Activated T-cell treated with anti-CD3 and anti-CD28 coated beads, Interleukin-2, amount 50 U/mL, for 72 hours (primary cell): ENCODE measurements around the gene TPST2. TPM values are rescaled to one million over a fixed set of nuclear protein-coding genes. Genes with fewer than 3 reads are reported as not detected.

Experiments
- ATAC-seq, 2 donors: fragments of 150-1000 bp; cut with Tn5 transposase; replicated peaks in 1 of 2; 2 replicates each; pipeline ENCODE4 v1.10.0; 2021; ENCODE audit warnings: moderate library complexity in 2 of 2, mild to moderate bottlenecking in 1 of 2
- DNase-seq, 2 donors: peaks; one replicate each; pipeline ENCODE4 v3.0.0; 2021 to 2022; ENCODE audit warnings: mixed read lengths in 1 of 2
- H3K27ac Mint-ChIP-seq: one replicate; pipeline ENCODE4 v1.8.0; 2022; ENCODE audit warnings: mild to moderate bottlenecking, moderate library complexity, mixed read lengths
- H3K27me3 Mint-ChIP-seq: one replicate; pipeline ENCODE4 v1.8.0; 2022; ENCODE audit warnings: low read depth, mixed read lengths
- H3K36me3 Mint-ChIP-seq, 2 donors: one replicate each; pipeline ENCODE4 v1.8.0; 2022; ENCODE audit warnings: mixed read lengths in 2 of 2, mild to moderate bottlenecking in 1 of 2; ENCODE audit not compliant: insufficient read depth in 2 of 2
- H3K4me1 Mint-ChIP-seq: one replicate; pipeline ENCODE4 v1.8.0; 2022; ENCODE audit warnings: low read depth, mixed read lengths
- H3K4me3 Mint-ChIP-seq, 2 donors: one replicate each; pipeline ENCODE4 v1.8.0; 2022; ENCODE audit warnings: mild to moderate bottlenecking in 2 of 2, mixed read lengths in 2 of 2, moderate library complexity in 2 of 2
- H3K9me3 Mint-ChIP-seq, 2 donors: one replicate each; pipeline ENCODE4 v1.8.0; 2022; ENCODE audit warnings: mixed read lengths in 2 of 2
- total RNA-seq, 2 donors: library from RNA; stranded (reverse); gene quantifications; one replicate each; pipeline ENCODE4 v1.2.3, GENCODE V29; 2022

The TPST2 gene
- total RNA-seq, 2 donors from 2014 or later = 19.0 to 23.2 TPM

GRCh38 chr22:26567610-26568009 lies 22.3 kb downstream of the TPST2 start:
- ATAC-seq = no peak
- H3K4me1 Mint-ChIP-seq = peaks cover 24% of the 10 kb centered on the region
- no peak overlapping the region for H3K4me3 Mint-ChIP-seq
- no peaks in the 10 kb centered on the region for H3K9me3 Mint-ChIP-seq
- peak overlapping the region; percentile 22 for H3K27ac Mint-ChIP-seq
- no peaks in the 10 kb centered on the region for H3K27me3 Mint-ChIP-seq
- DNase-seq = no peak
- peaks cover 0 to under 1% of the 10 kb centered on the region in 2 donors for H3K36me3 Mint-ChIP-seq

GRCh38 chr22:26566994-26567393 lies 22.9 kb downstream of the TPST2 start:
- peaks cover 24% of the 10 kb centered on the region for H3K4me1 Mint-ChIP-seq
- no peak for DNase-seq
- no peaks in the 10 kb centered on the region for H3K27me3 Mint-ChIP-seq
- H3K4me3 Mint-ChIP-seq = no peak overlapping the region
- ATAC-seq = no peak
- no peaks in the 10 kb centered on the region for H3K9me3 Mint-ChIP-seq
- no peaks in the 10 kb centered on the region for H3K36me3 Mint-ChIP-seq
- H3K27ac Mint-ChIP-seq = no peak overlapping the region

DNA sequence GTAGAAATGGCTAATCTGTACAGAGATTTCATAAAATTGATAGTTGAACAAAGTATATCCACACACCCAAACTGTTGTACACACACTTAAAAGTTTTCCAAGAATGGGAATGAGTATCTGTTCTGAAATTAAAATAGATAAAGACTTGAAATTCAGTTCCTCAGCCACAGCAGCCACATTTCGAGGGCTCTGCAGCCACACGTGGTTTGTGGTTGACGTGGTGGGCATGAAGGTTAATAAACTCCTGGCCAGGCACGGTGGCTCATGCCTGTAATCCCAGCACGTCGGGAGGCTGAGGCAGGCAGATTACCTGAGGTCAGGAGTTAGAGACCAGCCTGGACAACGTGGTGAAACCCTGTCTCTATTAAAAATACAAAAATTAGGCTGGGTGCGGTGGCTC lies 24.0 kb downstream of the TPST2 start:
- Mint-ChIP-seq H3K27me3 (no peaks in the 10 kb centered on the region), H3K36me3 (no peaks in the 10 kb centered on the region), H3K4me3 (no peak overlapping the region), H3K27ac (no peak overlapping the region), H3K4me1 (peaks cover 24% of the 10 kb centered on the region), H3K9me3 (no peaks in the 10 kb centered on the region)
- no peak for ATAC-seq
- no peak for DNase-seq

DNA sequence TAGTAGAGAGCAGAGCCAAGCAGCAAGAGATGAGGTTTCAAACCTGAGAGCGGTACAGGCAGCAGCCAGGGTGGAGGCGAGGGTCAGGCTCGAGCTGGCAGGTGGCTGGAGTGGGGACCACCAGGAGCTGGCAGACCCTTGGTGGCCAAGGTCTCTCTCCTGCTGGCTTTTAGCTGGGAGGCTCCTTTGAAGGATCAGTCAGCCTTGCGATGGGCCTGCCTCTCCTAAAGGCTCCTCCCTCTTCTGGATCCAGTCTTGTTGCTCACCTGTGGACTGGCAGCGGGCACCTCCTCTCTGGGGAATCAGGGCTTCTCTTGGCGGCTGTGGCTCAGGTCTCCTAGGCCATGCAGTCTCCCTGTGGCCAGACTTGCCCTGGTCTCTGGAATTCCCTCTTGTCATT lies 24.8 kb downstream of the TPST2 start:
- no peaks in the 10 kb centered on the region for H3K9me3 Mint-ChIP-seq
- no peak overlapping the region for H3K27ac Mint-ChIP-seq
- DNase-seq (no peak), ATAC-seq (no peak)
- H3K36me3 Mint-ChIP-seq = no peaks in the 10 kb centered on the region
- H3K4me3 Mint-ChIP-seq = no peak overlapping the region
- no peaks in the 10 kb centered on the region for H3K27me3 Mint-ChIP-seq
- H3K4me1 Mint-ChIP-seq = peaks cover 24% of the 10 kb centered on the region

- Mint-ChIP-seq H3K36me3 (no peaks in the 10 kb centered on the region), H3K27ac (no peak overlapping the region), H3K4me3 (no peak overlapping the region), H3K4me1 (peaks cover 24% of the 10 kb centered on the region), H3K27me3 (no peaks in the 10 kb centered on the region), H3K9me3 (no peaks in the 10 kb centered on the region)
- DNase-seq = no peak
- ATAC-seq = no peak
These were observed 25.3 kb downstream of the TPST2 start for GRCh38 chr22:26564672-26565071.

DNA sequence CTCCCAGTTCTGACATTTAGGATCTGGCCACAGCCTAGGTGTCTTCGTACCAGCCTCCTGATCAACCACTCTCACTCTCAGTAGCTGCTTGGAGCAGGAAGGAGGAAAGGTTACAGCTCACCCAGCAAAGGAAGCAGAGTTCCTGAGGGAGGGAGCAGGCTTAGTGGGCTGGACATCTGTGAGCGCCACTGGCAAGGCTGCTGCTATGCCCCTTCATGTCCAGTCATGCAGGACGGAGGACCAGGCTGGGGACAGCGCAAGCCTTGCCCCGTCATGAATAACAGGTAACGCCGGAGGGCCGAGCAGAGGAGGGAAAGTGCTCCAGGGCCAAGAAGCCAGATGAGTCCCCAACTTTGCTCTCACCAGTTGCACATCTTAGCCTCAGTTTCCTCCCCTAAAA lies 25.8 kb downstream of the TPST2 start:
- DNase-seq (no peak), ATAC-seq (no peak)
- no peaks in the 10 kb centered on the region for H3K27me3 Mint-ChIP-seq
- H3K4me3 Mint-ChIP-seq = no peak overlapping the region
- peaks cover 24% of the 10 kb centered on the region for H3K4me1 Mint-ChIP-seq
- no peaks in the 10 kb centered on the region for H3K36me3 Mint-ChIP-seq
- no peaks in the 10 kb centered on the region for H3K9me3 Mint-ChIP-seq
- H3K27ac Mint-ChIP-seq = no peak overlapping the region

GRCh38 chr22:26563022-26563421 lies 26.9 kb downstream of the TPST2 start:
- H3K4me1 Mint-ChIP-seq = peaks cover 15% of the 10 kb centered on the region
- ATAC-seq = no peak
- no peaks in the 10 kb centered on the region for H3K9me3 Mint-ChIP-seq

GRCh38 chr22:26561756-26562417 lies 28.0 kb downstream of the TPST2 start:
- DNase-seq (no peak), ATAC-seq (no peak)
- H3K27me3 Mint-ChIP-seq = no peaks in the 10 kb centered on the region
- H3K27ac Mint-ChIP-seq = no peak overlapping the region
- no peak overlapping the region for H3K4me3 Mint-ChIP-seq
- no peaks in the 10 kb centered on the region for H3K36me3 Mint-ChIP-seq
- H3K9me3 Mint-ChIP-seq = no peaks in the 10 kb centered on the region
- peaks cover 8% of the 10 kb centered on the region for H3K4me1 Mint-ChIP-seq

More at GRCh38 chr22:26563022-26563421, 26.9 kb downstream of the TPST2 start:
- H3K4me3 Mint-ChIP-seq = no peak overlapping the region
- DNase-seq = no peak
- H3K27me3 Mint-ChIP-seq = no peaks in the 10 kb centered on the region
- H3K36me3 Mint-ChIP-seq = no peaks in the 10 kb centered on the region
- H3K27ac Mint-ChIP-seq = no peak overlapping the region

- no peaks in the 10 kb centered on the region for H3K27me3 Mint-ChIP-seq
- ATAC-seq (no peak), DNase-seq (no peak)
- H3K4me1 Mint-ChIP-seq = no peaks in the 10 kb centered on the region
- H3K27ac Mint-ChIP-seq = no peak overlapping the region
- H3K9me3 Mint-ChIP-seq = no peaks in the 10 kb centered on the region
- no peak overlapping the region for H3K4me3 Mint-ChIP-seq
- H3K36me3 Mint-ChIP-seq = no peaks in the 10 kb centered on the region
These were observed 29.9 kb downstream of the TPST2 start for GRCh38 chr22:26559961-26560575.

DNA sequence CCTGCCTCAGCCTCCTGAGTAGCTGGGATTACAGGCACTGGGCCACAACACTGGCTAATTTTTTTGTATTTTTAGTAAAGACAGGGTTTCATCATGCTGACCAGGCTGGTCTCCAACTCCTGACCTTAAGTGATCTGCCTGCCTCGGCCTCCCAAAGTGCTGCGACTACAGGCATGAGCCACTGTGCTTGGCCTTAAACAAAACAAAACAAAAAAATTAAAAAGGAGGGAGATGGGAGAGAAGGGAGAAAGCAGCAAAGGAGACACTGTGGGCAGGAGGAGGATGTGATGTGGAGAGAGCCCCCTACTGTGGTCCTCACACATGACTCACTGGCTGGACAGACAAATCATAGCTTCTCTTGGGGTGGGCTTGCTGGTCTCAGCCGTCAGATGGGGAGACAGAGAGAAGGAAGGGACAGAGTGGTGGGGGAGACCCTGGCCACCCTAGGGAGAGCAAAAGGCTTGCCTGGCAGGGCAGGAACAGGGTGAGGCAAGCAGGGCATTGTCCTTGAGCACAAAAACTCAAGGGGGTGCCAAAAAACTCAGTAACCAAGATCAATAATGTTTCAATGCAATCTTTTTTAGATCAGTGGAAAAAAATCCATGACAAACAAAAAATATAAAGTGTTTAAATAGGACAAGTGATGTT lies 31.6 kb downstream of the TPST2 start:
- Mint-ChIP-seq H3K36me3 (no peaks in the 10 kb centered on the region), H3K27ac (peak overlapping the region; percentile 68), H3K4me1 (no peaks in the 10 kb centered on the region), H3K9me3 (no peaks in the 10 kb centered on the region), H3K27me3 (no peaks in the 10 kb centered on the region), H3K4me3 (no peak overlapping the region)
- no peak for DNase-seq
- no peak for ATAC-seq

DNA sequence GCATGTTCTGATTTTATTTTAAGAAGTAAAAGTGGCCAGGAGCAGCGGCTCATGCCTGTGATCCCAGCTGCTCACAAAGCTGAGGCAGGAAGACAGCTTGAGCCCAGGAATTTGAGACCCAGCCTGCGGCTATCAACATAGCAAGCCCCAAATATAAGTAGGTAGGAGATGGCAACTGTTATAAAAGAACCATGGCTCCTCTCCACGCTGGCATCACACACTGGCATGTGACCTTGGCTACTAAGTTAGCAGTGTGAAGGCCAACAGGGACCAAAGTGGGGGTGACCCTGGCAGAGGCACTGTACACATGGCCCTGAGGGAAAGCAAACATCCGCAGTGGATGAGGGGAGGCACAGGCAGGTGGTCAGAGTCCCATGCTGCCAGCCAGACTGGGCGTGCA lies 33.0 kb downstream of the TPST2 start:
- Mint-ChIP-seq H3K9me3 (no peaks in the 10 kb centered on the region), H3K27me3 (no peaks in the 10 kb centered on the region), H3K4me1 (no peaks in the 10 kb centered on the region), H3K27ac (peak overlapping the region; percentile 36), H3K36me3 (no peaks in the 10 kb centered on the region), H3K4me3 (no peak overlapping the region)
- DNase-seq = no peak
- ATAC-seq = no peak

DNA sequence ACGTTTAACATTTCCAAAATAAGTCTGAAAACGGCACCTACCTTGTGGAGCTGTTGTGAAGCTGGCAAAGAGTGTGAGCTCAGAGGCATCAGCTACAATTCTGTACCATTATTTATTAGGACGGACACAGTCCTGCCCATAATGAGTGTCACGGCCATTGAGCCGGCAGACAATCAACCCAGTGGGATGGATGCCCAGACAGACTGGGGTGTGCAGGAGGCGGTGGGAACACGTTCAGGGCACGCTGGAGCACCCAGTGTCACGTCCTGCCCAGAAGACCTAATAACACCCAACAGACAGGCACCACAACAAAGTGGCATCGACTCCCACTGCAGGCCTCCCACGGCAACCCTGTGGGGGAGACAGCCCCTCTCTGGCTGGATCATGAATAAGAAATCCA lies 34.5 kb downstream of the TPST2 start:
- DNase-seq = no peak
- Mint-ChIP-seq H3K9me3 (no peaks in the 10 kb centered on the region), H3K27me3 (no peaks in the 10 kb centered on the region), H3K4me1 (no peaks in the 10 kb centered on the region), H3K4me3 (no peak overlapping the region), H3K36me3 (no peaks in the 10 kb centered on the region), H3K27ac (no peak overlapping the region)
- ATAC-seq = no peak

DNA sequence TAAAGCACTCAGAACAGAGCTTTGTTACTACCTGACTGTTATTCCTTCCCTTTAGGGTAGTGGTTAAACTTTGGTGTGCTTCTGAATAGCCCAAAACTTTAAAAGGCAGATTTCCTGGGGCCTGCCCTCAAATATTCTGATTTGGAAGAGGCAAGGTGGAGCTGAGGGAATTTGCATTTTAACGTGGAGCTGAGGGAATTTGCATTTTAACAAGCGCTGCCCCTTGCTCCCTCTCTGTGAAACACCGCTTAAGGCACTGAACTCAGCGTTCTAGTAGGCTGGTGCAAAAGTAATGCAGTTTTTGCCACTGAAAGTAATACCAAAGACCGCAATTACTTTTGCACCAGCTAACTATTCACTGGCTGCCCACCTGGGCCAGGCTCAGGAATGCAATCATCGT lies 35.0 kb downstream of the TPST2 start:
- Mint-ChIP-seq H3K4me3 (no peak overlapping the region), H3K9me3 (no peaks in the 10 kb centered on the region), H3K4me1 (peaks cover 3% of the 10 kb centered on the region), H3K27ac (no peak overlapping the region), H3K36me3 (no peaks in the 10 kb centered on the region), H3K27me3 (no peaks in the 10 kb centered on the region)
- no peak for ATAC-seq
- no peak for DNase-seq
